CD4-positive, alpha-beta T cell treated with Interleukin-15 for 1 hour (primary cell): ENCODE results near the gene CDKAL1.
"Not testable (repeated sequence)": the region's sequence is repeated elsewhere in the genome, so short reads cannot be mapped to it uniquely, and the experiment has no call there.

Source experiments
- DNase-seq: peaks from one replicate; pipeline ENCODE4 v3.0.0-alpha.2; 2020

Gene CDKAL1

DNA sequence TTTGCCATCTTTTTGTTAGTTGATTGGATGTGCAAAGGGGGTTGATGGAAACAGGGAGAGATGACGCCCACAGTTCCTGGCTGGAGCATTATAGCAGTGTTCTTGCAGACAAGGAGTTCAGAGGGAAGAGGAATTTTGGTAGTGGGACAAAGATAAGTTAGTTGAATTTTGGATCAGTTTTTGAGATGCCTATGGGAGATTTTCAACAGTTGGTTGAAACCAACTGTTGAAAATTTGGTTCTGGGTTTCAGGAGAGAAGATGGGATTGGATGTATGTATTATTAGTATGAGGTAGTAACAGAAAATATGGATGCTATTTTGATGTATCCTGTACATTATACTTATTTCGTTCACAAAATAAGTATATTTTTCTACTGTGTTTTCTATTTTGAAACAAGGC lies 274.2 kb downstream of the CDKAL1 start:
- DNase-seq: no peak

DNA sequence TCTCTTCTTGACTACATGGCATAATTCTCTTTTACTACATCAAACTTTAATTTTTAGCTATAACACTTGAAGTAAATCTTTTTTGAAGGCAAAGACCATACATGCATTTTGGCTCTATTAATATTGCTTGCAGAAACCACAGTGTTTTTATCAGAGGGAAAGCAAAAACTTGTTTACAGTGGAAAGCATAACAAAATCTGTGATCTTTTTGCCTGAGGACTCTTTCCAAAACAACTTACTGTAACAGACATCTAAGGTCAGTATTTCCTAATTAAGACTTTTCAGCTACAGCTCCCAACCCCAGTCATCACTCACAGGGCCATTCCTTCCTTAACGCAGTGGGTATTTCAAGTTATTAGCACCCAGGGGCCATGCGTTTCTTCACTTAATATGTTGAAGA lies 274.7 kb downstream of the CDKAL1 start:
- DNase-seq: no peak

GRCh38 chr6:20810727-20811108 lies 276.5 kb downstream of the CDKAL1 start:
- no peak for DNase-seq

- no peak for DNase-seq
Measured at GRCh38 chr6:20811109-20811761, 277.0 kb downstream of the CDKAL1 start.

- DNase-seq: no peak
Measured at GRCh38 chr6:20812776-20813175, 278.5 kb downstream of the CDKAL1 start.

- DNase-seq: no peak
Measured at GRCh38 chr6:20814494-20814893, 280.2 kb downstream of the CDKAL1 start.

DNA sequence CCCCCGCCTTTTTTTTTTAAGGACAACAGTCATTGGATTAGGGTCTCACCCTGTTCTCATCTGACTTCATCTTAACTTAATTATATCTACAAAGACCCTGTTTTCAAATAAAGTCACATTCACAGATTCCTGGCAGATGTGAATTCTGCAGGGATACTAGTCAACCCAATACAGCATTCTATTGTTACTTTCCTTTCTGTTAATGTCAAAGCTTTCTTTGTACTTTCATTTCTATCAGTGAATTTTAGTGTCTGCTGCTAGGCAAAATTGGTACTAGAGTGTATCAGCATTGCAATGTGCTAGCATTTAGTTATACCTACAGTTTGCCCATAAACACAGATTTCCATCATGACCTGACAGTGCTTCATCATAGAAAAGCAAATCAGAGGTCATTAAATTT lies 281.9 kb downstream of the CDKAL1 start:
- DNase-seq: no peak

DNA sequence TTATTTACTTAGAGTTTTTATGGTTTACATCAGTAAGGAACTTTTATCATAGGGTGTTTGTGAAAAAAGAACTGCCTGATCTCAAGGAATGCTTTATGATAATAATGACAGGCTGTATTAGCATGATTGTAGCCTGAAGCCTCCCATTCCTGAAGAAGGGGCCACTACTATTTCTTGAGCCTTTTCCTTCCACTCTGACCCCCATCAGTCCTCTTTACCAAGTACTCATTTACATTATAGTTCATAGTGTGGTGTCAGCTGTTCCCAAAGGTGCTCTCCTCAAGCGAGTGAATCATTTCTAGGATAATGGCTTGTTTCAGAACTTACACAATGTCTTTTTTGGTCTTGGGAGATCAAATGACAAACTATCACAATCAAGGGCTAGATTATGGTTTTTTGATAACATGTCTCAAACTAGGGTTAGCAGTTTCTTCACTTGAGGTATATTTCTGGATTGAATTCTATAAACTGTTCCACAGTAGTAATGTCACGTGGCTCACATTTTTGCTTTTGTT lies 283.6 kb downstream of the CDKAL1 start:
- no peak for DNase-seq

DNA sequence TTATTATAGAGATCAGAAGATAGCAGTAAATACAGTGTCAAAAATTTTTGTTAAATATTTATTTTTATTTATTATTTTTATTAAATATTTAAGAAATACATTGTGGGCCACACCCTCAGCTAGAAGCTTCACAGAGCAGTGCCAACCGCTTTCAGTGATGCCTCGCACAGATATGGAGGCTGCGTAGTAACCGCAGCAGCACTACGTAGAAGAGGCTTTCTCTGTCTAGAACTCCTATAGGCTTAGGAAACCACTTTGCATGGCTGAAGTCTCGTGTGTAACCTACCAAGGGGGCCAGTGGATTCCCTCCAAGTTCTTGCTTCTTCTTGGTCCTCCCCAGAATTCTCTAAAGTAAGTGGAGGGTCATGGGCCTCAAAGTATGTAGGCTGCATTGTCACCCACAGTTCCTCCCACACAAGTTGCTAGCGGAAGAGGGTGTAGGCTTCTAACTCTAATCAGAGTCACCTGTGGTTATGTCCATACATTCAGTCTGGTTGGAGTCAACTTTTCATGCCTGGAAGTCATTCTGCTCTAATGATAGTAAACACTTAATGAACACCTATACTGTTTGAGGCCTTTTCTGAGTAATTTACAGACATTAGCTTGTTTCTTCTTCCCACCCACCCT lies 285.6 kb downstream of the CDKAL1 start:
- no peak for DNase-seq

DNA sequence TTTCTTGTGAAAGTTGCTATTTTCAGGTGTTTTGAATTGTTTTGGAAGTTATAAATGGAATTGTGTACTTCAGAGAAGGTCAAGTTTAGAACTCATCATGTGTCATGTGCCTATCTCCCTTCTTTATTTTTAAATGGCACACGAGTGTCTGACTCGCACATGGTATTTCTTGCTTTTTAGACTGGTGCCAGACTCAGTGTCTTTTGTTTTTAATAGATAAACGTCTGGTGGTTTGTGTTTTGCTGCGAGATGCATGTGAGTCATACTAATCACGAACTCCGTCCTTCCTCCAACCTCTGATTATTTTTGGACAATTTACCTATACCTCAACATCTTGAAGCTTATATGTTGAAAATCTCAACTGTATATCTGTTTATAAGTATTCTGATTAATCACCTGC lies 292.1 kb downstream of the CDKAL1 start:
- no peak for DNase-seq

DNA sequence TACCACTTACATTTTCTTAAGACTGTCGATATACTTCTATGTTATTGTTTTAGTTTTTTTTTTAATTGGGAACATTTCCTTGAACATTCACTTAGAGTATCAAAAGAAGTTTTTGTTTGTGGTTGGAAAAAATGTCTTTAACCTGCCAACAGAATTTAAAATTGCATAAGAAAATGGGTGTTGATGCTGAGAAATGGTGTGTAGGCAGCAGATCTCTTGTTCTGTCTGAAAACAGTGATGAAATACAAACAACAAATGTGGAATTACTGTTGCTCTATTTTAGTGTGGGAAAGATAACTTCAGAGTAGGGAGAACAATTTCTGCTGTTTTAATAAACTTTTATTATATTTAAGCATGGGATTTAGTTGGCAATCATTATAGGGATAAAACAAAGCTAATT lies 293.5 kb downstream of the CDKAL1 start:
- no peak for DNase-seq

DNA sequence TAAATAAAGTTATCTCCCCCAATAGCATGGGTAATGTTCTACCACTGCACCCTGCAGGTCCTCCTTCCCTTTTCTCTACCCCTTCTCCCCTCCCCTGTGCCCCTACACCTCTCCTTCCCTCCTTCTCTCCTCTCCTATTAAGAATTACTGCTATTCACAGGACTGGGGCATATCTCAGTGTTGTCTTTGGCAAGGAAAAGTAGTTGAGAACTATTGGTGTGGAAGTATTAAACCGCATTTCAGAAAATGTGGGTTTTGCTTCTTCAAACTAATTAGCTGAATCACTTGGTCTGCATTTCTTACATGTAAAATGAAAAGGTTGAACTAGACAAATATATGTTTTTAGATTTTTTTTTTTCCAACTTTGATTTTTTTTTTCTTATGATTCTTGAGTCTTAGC lies 296.3 kb downstream of the CDKAL1 start:
- no peak for DNase-seq

- DNase-seq: not testable (repeated sequence)
Measured at GRCh38 chr6:20831251-20831650, 297.0 kb downstream of the CDKAL1 start.

GRCh38 chr6:20833881-20834515 lies 299.7 kb downstream of the CDKAL1 start:
- DNase-seq: no peak

GRCh38 chr6:20835315-20836010 lies 301.2 kb downstream of the CDKAL1 start:
- no peak for DNase-seq

DNA sequence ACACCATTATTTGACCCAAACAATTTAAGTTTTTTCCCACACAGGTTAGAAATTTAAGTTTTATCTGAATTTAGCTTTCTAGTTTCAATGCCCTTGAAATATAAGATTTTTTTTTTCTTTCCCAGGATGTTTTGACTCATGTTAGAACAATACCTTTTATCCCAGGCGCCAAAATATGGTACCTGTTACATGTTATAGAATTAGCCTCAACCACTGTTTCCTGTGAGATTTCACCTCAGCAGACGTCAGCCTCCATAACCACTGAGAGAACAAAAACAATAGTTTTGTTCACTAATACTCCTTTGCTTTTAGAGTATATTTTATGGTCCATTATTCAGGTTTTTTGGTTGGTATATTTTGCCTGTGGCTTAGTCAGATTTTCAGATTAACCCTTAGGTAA lies 302.9 kb downstream of the CDKAL1 start:
- no peak for DNase-seq

DNA sequence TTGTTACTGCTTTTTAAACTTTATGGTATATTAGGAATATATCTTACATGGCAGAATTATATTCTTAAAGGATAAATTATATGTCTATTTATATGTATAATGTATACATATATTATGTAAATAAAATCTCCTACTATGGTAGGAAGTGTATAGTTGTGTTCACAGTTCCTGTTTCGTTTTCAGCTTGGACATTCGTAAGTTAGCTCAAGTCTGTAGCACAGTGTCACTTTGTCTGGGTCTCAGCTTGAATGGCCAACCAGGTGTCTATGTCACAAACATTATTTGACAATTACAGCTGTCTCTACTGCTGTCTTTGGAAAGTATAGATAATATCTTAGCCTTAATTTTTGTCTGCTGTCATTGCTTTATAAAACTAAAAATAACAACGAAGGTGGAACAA lies 303.9 kb downstream of the CDKAL1 start:
- DNase-seq: no peak

- DNase-seq: no peak
Measured at GRCh38 chr6:20839630-20840029, 305.4 kb downstream of the CDKAL1 start.

- DNase-seq: no peak
Measured at GRCh38 chr6:20840675-20841074, 306.4 kb downstream of the CDKAL1 start.

GRCh38 chr6:20841806-20842205 lies 307.5 kb downstream of the CDKAL1 start:
- DNase-seq: no peak

- DNase-seq: no peak
Measured at GRCh38 chr6:20845592-20845991, 311.3 kb downstream of the CDKAL1 start.

DNA sequence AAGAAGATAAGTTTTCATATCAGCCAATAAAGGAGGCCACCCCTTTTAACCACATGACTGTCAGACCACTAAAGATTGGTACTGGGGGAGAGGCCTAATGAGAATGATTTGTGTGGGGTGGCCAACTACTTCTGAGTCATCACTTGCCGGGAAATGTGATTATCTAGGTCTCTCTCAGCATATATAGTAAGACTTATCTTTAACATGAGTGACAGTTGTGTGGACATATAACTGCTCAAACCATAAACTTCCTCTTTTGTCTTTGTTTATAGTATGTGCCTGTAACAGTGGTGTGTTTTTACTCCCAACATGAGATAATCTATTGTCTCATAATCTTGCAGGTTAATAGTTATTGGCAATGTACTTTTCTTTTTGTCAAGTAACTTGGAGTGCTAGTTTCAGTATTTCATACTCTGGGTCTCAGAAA lies 312.4 kb downstream of the CDKAL1 start:
- DNase-seq: no peak

GRCh38 chr6:20847904-20848303 lies 313.6 kb downstream of the CDKAL1 start:
- no peak for DNase-seq
